A673 (cell line): Measurements from ENCODE around the gene LMAN1L. TPM values are rescaled to one million over a fixed set of nuclear protein-coding genes. Genes with fewer than 3 reads are reported as not detected.

Experiments used
- BruUV-seq: library from RNA; stranded (reverse); fragments of 400-500 nt; replicated peaks from 2 replicates; lab custom pipeline; 2021; lab: Mats Ljungman, UMichigan
- CTCF ChIA-PET: fragments of 300-600 bp; sonication (Branson Sonifier 250); formaldehyde crosslinking; loops from one replicate; lab custom pipeline; 2022; ENCODE audit warnings: antibody characterized with exemption; lab: Charles Lee
- POLR2A ChIA-PET: fragments of 300-600 bp; sonication (Branson Sonifier 250); formaldehyde crosslinking; loops from one replicate; lab custom pipeline; 2022; ENCODE audit warnings: antibody characterized with exemption; ENCODE audit not compliant: low non-redundant PET; lab: Charles Lee
- DNase-seq: peaks from one replicate; pipeline ENCODE4 v3.0.0-alpha.2; 2015; ENCODE audit warnings: low spot score
- H3K27ac ChIP-seq: fragments of 200-600 bp; sonication (generic); 2 replicates; pipeline ENCODE4 v1.5.1; 2016; ENCODE audit warnings: mixed run types, low read depth, mild to moderate bottlenecking, mixed read lengths, antibody characterized with exemption, low read length; ENCODE audit not compliant: poor library complexity, severe bottlenecking
- H3K27me3 ChIP-seq: fragments of 200-600 bp; sonication (generic); replicated peaks from 2 replicates; pipeline ENCODE4 v1.6.1; 2017; ENCODE audit warnings: mixed run types, low read depth, mild to moderate bottlenecking, mixed read lengths, antibody characterized with exemption, low read length; ENCODE audit not compliant: insufficient read depth, poor library complexity
- H3K36me3 ChIP-seq: fragments of 200-600 bp; sonication (generic); 2 replicates; pipeline ENCODE4 v1.6.1; 2016; ENCODE audit warnings: mixed run types, mild to moderate bottlenecking, mixed read lengths, antibody characterized with exemption, low read length; ENCODE audit not compliant: insufficient read depth, poor library complexity, severe bottlenecking
- H3K4me1 ChIP-seq: fragments of 200-600 bp; sonication (generic); 2 replicates; pipeline ENCODE4 v1.6.1; 2017; ENCODE audit warnings: mixed run types, mild to moderate bottlenecking, mixed read lengths, antibody characterized with exemption, low read length; ENCODE audit not compliant: insufficient read depth, poor library complexity, severe bottlenecking
- H3K4me3 ChIP-seq: fragments of 200-600 bp; sonication (generic); 2 replicates; pipeline ENCODE4 v1.5.1; 2016; ENCODE audit warnings: low read depth, mixed run types, mild to moderate bottlenecking, mixed read lengths, low read length; ENCODE audit not compliant: poor library complexity, severe bottlenecking
- H3K9me3 ChIP-seq: fragments of 200-600 bp; sonication (generic); 2 replicates; pipeline ENCODE4 v1.6.1; 2016; ENCODE audit warnings: mixed run types, low read depth, mild to moderate bottlenecking, mixed read lengths, antibody characterized with exemption, low read length; ENCODE audit not compliant: poor library complexity, severe bottlenecking
- CTCF ChIP-seq: fragments of 300-800, 200-600 bp; sonication (generic); conservative IDR thresholded peaks from 2 replicates; pipeline ENCODE4 v1.5.1; 2017; ENCODE audit warnings: low read depth, mild to moderate bottlenecking, antibody characterized with exemption, low read length, moderate library complexity, mixed read lengths
- EZH2 ChIP-seq: fragments of 200-600 bp; sonication (generic); IDR thresholded peaks from 2 replicates; pipeline ENCODE4 v1.6.1; 2017; ENCODE audit warnings: borderline replicate concordance, low read depth, mild to moderate bottlenecking, mixed read lengths, antibody characterized with exemption, low read length; ENCODE audit not compliant: poor library complexity, severe bottlenecking
- intact Hi-C: fragments of 100-400 bp; cut with micrococcal nuclease; formaldehyde crosslinking; loops from one replicate; pipeline ENCODE4 v1.10.0; 2022; ENCODE audit not compliant: unreplicated experiment
- total RNA-seq: library from RNA; stranded (reverse); gene quantifications from 2 replicates; pipeline ENCODE4 v1.2.3, GENCODE V29; 2021

LMAN1L gene
- total RNA-seq, 1 experiment from 2014 or later, result 0.80 TPM

- Histone ChIP-seq H3K27me3 (no peaks in the 10 kb centered on the region), H3K9me3 (no peaks in the 10 kb centered on the region), H3K27ac (no peak overlapping the region), H3K4me3 (no peak overlapping the region), H3K36me3 (peaks cover 14% of the 10 kb centered on the region), H3K4me1 (peaks cover 8% of the 10 kb centered on the region)
- intact Hi-C loops, result no loop called here
- DNase-seq, result no peak
- CTCF ChIA-PET, result no interaction called here
- BruUV-seq, result no TSS peak
- POLR2A ChIA-PET, result no interaction called here
- TF ChIP-seq EZH2, result no peak
Measured at GRCh38 chr15:74845208-74845568, 32.6 kb downstream of the LMAN1L start.

GRCh38 chr15:74845581-74845980 is 32.9 kb downstream of the LMAN1L start:
- H3K4me1 ChIP-seq, result peaks cover 8% of the 10 kb centered on the region
- intact Hi-C loops, result no loop called here
- H3K27me3 ChIP-seq, result no peaks in the 10 kb centered on the region
- H3K4me3 ChIP-seq, result no peak overlapping the region
- ChIA-PET CTCF (no interaction called here), POLR2A (no interaction called here)
- H3K27ac ChIP-seq, result no peak overlapping the region
- DNase-seq, result no peak
- TF ChIP-seq EZH2, result no peak
- no peak for TF ChIP-seq CTCF
- BruUV-seq, result no TSS peak
- no peaks in the 10 kb centered on the region for H3K9me3 ChIP-seq
- peaks cover 13% of the 10 kb centered on the region for H3K36me3 ChIP-seq

GRCh38 chr15:74847432-74847831 is 34.8 kb downstream of the LMAN1L start:
- intact Hi-C loops, result no loop called here
- TF ChIP-seq EZH2 (no peak), CTCF (no peak)
- H3K27me3 ChIP-seq, result no peaks in the 10 kb centered on the region

GRCh38 chr15:74850393-74850792 is 37.8 kb downstream of the LMAN1L start:
- POLR2A ChIA-PET, result no interaction called here
- intact Hi-C loops, result no loop called here

More at GRCh38 chr15:74847432-74847831, 34.8 kb downstream of the LMAN1L start:
- Histone ChIP-seq H3K4me3 (no peak overlapping the region), H3K36me3 (peaks cover 30% of the 10 kb centered on the region), H3K4me1 (peaks cover 8% of the 10 kb centered on the region), H3K27ac (no peak overlapping the region), H3K9me3 (no peaks in the 10 kb centered on the region)
- POLR2A ChIA-PET, result no interaction called here
- CTCF ChIA-PET, result no interaction called here
- BruUV-seq, result no TSS peak
- no peak for DNase-seq

More at GRCh38 chr15:74850393-74850792, 37.8 kb downstream of the LMAN1L start:
- no peaks in the 10 kb centered on the region for H3K27me3 ChIP-seq
- H3K4me1 ChIP-seq, result no peaks in the 10 kb centered on the region
- no peak overlapping the region for H3K27ac ChIP-seq
- no peaks in the 10 kb centered on the region for H3K9me3 ChIP-seq
- CTCF ChIA-PET, result no interaction called here
- TF ChIP-seq EZH2 (no peak), CTCF (no peak)
- peaks cover 44% of the 10 kb centered on the region for H3K36me3 ChIP-seq
- no peak overlapping the region for H3K4me3 ChIP-seq
- DNase-seq, result no peak
- no TSS peak for BruUV-seq
